Non-pigmented ciliary epithelial cell (primary cell): ENCODE results near the gene IL11RA.
A peak's percentile ranks its signal among the peaks of the same experiment; 100 is the strongest.

Source experiments
- DNase-seq: peaks from one replicate; pipeline ENCODE4 v3.0.0-alpha.2; 2010; ENCODE audit warnings: low read depth

IL11RA gene

DNA sequence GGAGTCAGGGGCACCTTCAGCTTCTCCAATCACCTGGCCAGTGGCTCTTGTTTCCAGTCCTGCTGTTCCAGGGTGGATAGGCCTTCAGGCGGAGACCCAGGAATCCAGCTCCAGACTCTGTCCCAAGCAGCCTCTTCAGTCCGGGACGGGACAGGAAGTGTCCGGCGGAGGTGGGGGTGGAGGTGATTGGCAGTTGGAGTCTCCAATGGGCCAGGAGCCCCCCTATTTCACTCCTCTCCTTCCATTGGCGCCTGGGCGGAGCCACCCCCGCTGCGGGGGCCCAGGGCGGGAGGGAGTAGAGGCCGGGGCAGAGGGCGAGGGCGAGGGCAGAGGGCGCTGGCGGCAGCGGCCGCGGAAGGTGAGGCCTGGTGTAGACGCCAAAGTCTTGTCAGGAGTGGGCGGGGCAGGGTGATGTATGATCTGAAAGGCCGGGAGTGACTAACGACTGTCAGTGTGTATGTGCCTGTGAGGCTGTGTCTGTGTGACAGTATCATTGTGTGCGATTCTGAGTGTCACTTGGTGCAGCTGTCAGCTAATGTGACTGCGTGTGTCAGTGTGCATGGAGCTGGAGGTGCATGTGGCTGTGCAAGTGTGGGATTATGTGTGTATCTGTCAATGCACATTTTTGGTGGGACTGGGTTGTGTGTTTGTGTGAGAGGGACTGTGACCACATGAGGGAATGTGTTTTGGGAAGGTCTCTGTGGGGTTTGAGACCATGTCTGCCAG, at the start of gene IL11RA:
IL11RA (plus strand) TSS at position 310 of the 726 bp plus-strand sequence. CDS start 3,033 bp downstream, outside the sequence.
- DNase-seq: no peak

DNA sequence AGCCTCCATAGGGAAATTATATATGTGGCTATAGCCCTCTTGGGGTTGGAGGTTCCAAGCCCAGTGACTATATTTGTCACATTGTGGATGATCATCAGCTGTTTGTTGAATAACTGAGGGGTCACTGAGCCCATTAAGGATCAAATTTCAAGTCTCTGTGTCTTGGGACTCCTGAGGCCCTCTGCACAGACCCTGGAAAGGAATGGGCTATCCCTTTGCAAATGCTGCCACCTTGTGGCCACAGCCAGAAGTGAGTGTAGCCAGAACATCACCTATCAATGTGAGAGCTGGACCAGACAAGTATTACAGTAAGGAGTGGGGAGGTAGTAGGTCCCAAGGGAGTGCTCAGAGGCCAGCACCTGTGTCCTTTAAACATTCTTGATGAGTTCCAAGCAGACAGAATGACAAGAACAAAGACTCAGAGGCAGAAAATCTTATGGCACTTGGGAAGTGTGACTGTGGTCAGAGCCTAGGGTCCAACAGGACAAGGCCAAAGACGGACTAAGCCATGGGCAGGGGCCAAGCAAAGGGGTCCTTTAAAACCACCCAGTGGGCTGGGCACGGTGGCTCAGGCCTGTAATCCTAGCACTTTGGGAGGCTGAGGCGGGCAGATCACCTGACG, 48.3 kb upstream of the IL11RA start:
- peak; percentile 10 for DNase-seq

DNA sequence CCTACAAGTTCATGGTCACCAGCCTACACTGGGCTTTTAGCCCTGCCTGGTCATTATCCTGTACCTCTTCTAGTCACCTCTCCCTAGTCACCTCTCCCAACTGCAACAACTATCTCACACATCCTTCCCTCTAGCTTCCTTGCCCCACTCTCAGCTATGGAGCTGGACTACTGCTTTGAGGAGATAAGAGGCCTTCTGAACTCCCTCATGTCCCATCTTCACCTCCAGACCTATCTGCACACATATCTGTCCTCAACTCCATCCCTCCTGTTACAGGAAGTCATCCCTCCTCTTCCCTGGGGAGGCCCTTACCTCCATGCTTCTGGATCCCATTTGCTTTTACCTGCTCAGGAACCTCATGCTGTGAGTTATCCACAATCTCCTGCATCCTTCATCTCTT, 45.8 kb upstream of the IL11RA start:
- DNase-seq: no peak

DNA sequence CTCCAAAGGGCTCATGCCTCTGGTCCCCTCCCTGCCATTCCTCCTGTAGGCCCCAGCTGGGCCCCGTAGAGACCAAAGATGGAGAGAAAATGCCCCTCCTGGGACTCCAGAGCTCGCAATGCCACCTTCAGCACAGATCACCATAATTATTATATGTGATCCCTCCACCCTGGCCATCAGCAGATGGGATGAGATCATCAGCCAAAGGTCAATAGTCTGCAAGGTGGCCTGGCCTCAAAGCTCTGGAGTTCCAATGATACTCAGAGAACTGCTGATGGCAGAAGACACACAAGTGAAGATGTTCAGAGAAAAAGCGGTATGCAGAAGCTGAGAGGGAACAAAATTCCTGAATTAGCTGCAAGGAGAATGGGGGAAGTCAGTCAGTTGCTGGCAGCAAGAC, 45.1 kb upstream of the IL11RA start:
- no peak for DNase-seq

DNA sequence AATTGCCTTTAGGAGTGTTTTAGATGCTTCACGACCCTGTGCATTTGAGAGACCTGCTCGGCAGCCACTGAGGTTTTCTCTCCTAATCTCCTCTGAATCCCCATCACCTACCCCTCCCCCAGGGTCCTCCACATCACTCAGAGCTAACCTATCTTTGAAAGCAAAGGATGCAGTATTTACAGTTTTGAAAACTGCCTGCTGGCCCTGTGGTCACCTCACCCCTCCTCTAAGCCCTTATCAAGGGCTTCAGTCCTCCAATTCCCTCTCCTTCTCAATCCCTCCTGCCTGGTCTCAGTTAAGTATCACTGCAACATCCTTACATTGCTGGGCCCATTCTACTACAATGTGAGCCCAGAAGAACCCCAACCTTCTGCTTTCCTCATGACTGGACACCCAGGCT, 44.7 kb upstream of the IL11RA start:
- DNase-seq: no peak

DNA sequence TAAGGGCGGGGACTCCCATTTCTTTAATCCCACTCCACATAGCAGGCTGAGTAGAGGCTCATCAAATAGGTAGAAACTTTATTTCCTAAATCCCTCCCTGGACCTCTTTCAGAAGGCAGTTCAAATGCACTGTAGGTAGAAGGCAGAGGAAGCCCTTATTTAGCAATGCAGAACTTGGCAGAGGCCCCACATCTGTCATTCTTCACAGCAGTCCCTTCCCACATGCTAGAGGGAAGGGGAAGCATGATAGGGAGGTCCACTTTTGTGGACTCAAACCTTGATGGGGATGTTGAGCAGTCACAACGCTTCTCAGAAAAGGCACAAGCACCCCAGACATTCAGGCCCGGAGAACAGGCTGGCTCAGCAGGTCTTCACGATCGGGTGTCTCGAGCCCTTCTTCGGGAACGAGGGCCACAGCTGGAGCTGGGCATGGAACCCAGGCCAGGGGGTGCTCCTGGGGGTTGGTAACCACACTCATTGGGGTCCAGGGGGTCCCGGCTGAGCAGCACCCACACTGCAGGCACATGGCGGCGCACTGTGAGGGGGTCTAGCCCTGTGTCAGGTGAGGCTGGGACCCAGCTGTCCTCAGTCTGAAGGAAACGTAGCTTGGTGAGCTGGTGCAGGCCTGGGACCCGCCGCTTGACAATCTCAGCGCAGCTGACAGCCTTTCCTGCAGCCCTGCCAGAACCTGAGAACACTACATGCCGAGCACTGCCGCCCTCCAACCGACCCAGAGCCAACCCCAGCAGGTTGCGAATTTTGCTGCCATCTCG, 41.4 kb upstream of the IL11RA start:
- no peak for DNase-seq

DNA sequence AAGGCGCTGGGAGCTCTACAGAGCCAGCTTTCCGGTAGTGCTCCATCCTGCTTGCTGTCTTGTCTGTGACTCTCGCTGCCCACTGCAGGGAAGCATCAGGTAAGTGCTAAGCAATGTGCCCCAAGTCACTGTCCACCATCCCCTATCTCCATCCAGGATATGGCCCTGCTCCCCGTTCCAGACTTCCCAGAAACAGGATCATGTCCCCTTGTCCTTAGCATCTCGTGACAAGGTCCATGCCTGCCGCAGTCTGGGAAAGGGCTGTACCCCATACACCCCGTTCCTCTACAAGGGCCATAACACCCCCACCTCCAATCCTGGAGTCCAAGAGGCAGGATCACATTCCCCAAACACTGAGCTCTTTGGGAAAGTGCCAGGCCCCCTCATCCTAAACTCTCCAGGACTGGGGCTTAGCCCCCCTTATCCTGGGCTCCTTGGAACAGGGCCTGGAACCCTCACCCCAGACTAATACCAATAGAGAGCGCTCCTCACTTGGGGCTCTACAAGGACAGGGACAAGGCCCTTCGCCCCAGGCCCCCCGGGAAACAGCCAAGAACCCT, 40.7 kb upstream of the IL11RA start:
- no peak for DNase-seq

DNA sequence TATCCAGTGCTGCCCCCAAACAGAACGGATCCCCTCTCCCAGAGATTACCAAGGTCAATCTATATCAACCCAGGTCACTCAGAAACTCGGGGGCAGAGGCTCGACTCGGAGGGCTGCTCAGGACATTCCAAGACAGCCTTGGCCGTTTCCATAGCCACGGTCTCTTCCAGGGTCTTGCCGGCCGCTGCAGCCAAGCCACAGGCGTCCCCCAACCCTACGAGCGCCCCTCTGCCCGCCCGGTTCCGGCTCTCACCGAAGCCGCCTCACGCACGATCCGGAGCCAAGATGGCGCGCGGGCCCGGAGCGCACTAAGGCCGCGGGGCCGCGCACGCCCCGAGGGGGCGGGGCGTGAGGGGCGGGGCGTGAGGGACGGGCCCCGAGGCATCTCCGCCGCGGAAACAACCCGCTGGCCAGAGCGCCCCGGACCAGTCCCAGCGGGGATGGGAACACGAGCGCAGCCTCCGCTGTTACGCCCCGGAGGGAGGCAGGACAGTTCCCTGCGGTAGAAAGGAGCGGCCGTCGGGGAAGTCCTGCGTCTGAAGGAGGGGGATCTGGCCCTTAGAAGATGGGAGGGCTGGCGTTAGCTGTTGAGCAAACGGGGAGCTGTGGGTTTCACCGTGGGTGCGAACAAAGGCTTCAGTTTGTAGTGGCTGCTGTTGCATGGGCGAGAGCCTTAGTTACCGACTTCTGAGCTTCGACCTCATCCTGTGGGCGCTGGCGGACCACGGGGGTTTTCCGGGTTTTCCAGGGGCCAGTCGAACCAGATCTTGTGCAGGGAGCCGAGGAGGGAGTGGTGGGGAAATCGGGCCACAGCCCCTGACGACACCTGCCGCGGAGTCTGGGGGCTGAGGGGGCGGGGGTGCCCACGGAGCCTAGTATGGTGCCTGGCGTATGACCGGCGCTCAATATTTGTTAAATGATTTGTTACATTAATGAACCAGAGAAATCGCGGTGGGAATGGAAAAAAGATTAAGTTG, 39.9 kb upstream of the IL11RA start, which contains the start of gene RPP25L:
RPP25L (minus strand) TSS at position 287 of the 977 bp plus-strand sequence. CDS start 801 bp downstream, outside the sequence.
- DNase-seq: peak; percentile 18

DNA sequence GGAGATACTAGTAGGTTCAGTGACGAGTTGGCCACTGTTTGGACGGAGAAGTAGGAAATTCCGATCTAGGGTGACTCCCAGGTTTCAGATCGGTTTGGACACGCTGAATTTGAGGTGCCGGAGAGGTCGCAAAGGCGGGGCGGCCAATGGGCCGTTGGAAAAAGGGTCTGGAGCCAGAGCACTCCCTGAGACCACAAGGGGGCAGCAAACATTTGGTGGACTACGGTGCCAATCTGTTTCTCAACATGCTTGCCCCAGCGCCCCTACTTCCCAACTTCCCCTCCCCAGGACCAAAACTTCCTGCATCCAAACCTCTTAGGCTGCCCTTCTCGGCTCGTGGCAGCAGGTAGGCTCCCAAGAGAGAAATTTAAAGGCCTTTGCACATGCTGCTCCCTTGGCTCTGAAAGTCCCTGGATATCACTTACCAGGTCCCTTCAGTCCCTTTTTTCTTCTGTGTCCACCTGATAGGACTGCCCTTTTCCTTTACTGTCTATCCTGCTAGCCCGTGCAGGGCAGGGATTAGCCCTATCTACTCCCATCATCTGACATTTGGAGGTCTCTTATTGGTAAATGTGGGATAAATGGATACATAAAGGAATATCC, 39.1 kb upstream of the IL11RA start:
- peak; percentile 24 for DNase-seq

DNA sequence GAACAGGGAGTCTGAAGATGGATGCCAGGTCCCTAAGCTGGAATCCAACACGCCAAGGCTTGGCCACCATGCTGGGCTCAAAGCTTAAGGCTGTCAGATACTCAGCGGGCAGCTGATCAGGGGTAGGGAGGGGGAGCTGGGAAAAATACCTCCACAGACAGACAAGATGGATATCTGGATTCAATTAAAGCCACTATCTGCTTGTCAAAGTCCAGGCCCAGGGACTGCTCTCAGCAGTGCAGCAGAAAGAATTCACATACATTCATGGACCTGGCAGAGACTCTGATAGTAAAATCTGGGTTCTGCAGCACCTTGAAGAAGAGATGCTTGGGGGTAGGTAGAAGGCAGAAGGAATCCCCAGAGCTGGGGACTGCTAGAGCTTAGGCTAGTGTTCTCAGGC, 36.9 kb upstream of the IL11RA start:
- DNase-seq: no peak

DNA sequence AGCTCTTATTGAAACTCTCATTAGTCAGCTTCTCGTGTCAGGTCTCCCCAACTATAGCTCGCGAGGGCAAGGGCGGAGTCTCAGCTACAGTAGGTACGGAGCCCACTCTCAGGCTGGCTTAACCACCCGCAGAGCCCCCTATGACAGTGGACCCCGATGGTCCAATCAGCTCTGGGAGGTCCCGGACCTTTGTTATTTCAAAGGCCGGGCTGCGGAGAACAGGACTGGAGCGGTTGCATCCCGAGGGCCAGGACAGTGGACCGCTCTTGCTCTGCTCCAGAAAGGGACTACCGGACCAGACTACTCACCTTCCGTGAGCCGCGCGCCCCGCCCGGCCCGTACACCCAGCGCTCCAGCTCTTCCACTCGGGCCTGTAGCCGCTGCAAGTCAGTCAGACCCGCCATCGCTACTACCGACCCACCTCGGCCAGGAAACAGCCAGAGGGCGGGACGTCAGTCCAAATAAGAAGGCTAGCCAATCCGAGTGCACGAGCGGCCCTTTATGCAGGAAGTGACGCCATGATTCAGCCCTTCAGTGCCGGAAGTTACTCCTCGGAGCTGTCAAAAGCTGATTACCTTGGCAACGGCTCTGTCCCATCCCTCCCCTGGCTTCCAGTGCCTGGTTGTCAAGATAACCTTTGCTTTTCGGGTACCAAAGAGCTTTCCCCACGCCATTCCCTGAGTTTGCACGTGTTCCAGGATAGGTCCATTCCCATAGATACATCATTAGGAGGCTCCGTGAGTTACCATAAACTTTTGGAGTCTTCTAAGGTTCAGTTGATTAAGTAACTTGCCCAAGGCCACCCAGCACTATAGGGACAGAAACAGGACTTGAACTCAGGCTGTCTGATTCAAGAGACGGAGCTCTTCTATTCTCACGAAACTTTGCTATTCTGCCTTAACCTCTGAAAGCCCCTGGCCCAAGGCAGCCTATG, 31.7 kb upstream of the IL11RA start, which contains the start of gene DCTN3:
DCTN3 (minus strand) TSS at position 435 of the 934 bp plus-strand sequence; CDS start at position 404, 31 bp downstream.
- peak; percentile 80 for DNase-seq

DNA sequence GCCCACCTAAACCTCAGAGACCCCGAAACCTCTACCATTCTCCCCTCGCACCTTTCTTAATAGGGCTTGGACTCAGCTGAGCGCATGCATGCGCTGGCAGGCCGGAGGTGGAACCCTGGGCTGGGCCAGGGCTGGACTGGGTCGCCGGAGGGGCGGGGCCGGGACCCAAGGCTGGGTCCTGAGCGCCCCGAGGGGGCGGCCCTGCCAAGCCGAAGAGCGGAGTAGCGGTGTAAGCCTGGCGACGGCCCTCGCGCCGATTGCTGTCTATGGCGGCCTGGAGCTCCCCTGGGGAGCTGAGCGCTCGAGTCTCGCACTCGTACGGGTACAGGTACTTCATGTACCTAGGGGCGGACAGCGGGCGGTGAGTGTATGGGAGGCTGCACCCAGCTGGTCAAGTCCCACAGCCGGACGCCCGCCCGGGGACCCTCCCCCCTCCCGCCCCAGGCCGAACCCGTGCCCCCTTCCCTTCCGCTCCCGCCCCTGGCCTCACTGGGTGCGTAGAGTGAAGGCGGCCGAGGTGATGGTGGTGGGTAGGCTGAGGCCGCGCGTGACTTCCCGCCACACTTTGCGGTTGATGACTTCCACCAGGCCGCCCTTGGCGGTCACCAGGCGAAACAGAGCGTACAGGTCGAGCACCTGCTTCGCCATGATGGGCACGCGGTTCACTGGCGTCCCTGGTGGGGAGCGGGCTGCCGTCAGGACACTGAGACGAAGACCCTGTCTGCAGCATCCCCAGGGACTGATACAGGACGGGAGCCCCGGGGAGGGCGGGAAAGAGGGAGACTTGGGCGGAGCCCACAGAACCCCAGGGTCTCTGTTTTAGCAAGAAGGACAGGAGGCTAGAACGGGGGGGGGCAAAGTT, 28.4 kb upstream of the IL11RA start:
- no peak for DNase-seq

DNA sequence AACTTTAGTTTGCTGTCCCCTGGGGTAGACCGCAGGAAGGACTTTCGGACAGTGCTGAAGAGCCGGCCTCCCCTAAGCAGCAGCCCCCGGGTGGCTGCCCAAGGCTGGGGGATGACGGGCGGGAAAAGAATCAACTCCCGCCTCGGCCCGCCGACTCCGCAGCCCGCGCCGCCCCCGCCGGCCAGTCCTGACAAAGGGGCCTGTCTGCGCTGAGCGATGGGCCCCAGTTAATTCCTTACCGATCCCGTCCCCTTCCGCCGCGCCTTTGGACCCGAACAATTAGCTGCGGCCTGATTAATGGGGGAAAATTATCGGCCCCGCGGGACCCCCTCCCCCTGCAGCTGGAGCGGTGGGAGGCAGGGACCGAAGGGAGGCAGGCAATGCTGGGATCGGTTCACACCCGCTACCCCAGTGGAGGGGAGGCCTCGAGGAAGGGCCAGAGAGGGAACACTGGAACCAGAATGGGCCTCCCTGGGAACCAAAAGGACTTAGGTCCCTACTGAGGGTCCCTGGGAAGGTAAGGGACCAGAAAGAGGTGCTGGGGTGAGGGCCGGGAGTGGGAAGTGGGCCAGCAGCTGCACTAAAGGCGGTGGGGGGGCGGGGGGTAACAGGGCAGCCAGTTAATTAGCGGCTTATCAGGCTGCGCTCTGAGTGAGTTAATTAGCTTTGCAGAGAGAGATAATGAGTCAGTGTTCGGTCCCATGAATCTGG, 27.4 kb upstream of the IL11RA start:
- no peak for DNase-seq

DNA sequence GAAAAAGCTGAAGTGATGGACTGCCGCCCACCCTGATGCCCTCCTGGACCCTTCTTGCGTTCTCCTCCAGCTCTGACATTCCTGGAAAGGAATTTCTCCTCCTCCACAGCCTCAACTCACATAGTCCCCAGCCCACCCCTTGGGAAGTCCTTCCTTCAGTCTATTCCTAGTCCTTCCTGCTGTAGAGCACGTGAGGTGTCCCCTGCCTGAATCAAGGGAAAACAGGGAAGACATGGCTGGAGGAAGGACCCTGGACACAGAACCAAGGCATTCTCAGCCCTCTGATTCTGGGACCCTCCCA, 26.8 kb upstream of the IL11RA start:
- DNase-seq: no peak

DNA sequence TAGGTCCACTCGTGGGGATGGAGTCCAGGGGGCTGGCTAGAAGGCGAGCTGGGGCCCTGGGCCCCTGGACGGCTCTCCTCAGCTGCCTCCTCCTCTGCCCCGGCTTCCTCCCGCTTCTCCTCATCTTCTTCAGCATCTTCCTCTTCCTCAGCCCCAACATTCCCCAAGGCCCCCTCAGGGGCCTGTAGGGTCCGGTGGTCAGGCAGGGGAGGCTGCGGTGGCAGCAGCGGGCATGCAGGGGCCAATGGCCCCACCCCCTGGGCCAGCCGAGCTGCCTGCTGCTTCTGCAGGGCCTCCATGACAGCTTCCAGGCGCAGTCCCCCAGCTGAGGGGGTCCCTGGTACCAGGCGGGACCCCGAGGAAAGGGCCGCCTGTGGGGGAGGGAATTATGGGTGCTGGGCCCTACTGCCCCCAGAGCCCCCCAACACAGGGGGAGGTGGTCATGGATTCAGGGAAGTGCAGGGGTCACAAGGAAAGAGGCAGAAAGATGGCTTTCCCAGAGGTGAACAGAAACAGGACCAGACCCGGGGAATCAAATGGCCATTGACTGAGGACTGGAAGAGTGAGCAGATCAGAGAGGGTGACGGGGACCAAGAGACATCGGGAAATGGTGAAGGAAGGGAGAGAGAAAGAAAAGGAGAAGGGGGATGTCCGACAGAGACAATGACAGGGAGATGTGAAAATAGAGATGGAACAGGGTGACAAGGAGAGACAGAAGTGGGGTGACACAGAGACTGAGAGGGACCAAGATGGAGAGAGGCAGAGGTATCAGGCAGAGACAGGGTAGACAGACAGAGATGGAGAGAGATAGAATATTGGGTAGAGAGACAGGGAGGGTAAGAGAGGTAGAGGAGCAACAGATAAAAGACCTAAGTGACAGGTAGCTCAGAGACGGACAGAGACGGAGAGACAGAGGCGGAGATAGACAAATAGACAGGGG, 24.0 kb upstream of the IL11RA start:
- DNase-seq: no peak

DNA sequence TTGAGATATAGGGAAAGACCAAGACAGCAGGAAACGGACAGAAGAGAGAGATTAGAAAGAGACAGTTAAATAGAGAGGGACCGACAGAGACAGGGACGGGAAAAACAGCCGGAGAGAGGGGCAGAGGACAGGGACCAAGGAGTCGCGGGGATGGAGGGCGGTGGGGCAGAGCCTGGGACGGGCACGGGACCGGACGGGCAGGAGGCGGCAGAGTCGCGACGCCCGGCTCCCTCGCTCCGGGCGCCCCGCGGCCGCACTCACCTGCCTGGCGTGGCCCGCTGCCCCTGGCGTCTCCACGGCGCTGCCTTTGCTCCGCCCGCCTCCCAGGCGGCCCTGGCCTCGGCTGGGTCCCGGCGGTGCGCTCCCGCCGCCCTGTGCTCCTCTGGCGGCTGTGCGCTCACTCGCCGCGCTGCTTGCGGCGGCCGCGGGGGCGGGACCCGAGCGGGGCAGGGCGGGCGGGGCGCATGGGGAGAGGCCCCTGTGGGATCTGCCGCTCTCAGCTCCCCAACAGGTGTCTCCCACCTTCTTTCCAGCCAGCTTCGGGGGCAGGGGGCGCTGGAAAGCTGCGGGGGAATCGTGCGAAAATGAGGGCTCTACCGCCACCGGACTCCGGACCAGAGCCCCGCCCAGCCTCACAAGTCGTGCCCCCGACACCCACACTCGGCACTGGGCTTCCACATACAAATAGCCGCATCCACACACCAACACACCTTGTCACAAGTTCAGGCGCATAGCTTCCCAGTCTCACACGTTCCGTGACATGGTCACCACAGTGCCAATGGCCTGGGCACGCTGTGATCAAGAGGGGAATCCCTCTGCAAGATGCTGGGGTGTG, 23.1 kb upstream of the IL11RA start, which contains the start of gene ARID3C:
ARID3C (minus strand) TSS at position 411 of the 835 bp plus-strand sequence. CDS start 1,052 bp downstream, outside the sequence.
- no peak for DNase-seq
